Loucy (cell line): ENCODE measurements around the gene RMND5A.

Experiments used
- H2AFZ ChIP-seq: fragments of 200-600 bp; sonication (generic); 2 replicates; pipeline ENCODE4 v1.6.0; 2016; ENCODE audit warnings: antibody characterized with exemption, mild to moderate bottlenecking, low read length, moderate library complexity
- H3F3A ChIP-seq: fragments of 200-600 bp; 2 replicates; pipeline ENCODE4 v1.6.0; 2016; ENCODE audit warnings: antibody characterized with exemption, low read depth, mild to moderate bottlenecking
- H3K27me3 ChIP-seq: fragments of 200-600 bp; sonication (generic); 2 replicates; pipeline ENCODE4 v1.6.1; 2014; ENCODE audit warnings: low read length, mild to moderate bottlenecking; ENCODE audit not compliant: insufficient read depth, poor library complexity, severe bottlenecking
- H3K36me3 ChIP-seq: fragments of 200-600 bp; sonication (generic); 2 replicates; pipeline ENCODE4 v1.6.1; 2016; ENCODE audit warnings: low read length; ENCODE audit not compliant: insufficient read depth
- H3K4me1 ChIP-seq: fragments of 200-600 bp; sonication (generic); 2 replicates; pipeline ENCODE4 v1.5.1; 2014; ENCODE audit warnings: low read length, mild to moderate bottlenecking; ENCODE audit not compliant: insufficient read depth, poor library complexity, severe bottlenecking
- H3K4me2 ChIP-seq: fragments of 200-600 bp; sonication (generic); 2 replicates; pipeline ENCODE4 v1.6.0; 2014; ENCODE audit warnings: antibody characterized with exemption, low read length, low read depth, mild to moderate bottlenecking; ENCODE audit not compliant: poor library complexity, severe bottlenecking
- H3K4me3 ChIP-seq: fragments of 200-600 bp; sonication (generic); 2 replicates; pipeline ENCODE4 v1.5.1; 2014; ENCODE audit warnings: low read length, mild to moderate bottlenecking, mixed read lengths; ENCODE audit not compliant: poor library complexity, severe bottlenecking
- H3K79me2 ChIP-seq: fragments of 200-600 bp; sonication (generic); 2 replicates; pipeline ENCODE4 v1.6.1; 2014; ENCODE audit warnings: low read length; ENCODE audit not compliant: insufficient read depth
- H3K9ac ChIP-seq: fragments of 200-600 bp; sonication (generic); 2 replicates; pipeline ENCODE4 v1.6.0; 2014; ENCODE audit warnings: mild to moderate bottlenecking, low read depth, low read length, moderate library complexity; ENCODE audit not compliant: poor library complexity, severe bottlenecking
- H3K9me2 ChIP-seq: fragments of 200-600 bp; sonication (generic); replicated peaks from 2 replicates; pipeline ENCODE4 v1.6.1; 2016; ENCODE audit warnings: low read depth, low read length, mixed read lengths
- H3K9me3 ChIP-seq: fragments of 200-600 bp; sonication (generic); 2 replicates; pipeline ENCODE4 v1.6.1; 2014; ENCODE audit warnings: mild to moderate bottlenecking, antibody characterized with exemption, low read length, low read depth; ENCODE audit not compliant: insufficient read depth
- H4K20me1 ChIP-seq: fragments of 200-600 bp; sonication (generic); 2 replicates; pipeline ENCODE4 v1.6.0; 2014; ENCODE audit warnings: antibody characterized with exemption, low read length, mild to moderate bottlenecking; ENCODE audit not compliant: insufficient read depth, poor library complexity, severe bottlenecking
- EZH2phosphoT487 ChIP-seq: fragments of 200-600 bp; IDR thresholded peaks from 2 replicates; pipeline ENCODE4 v1.6.1; 2018; ENCODE audit warnings: antibody characterized with exemption, mild to moderate bottlenecking, moderate library complexity, borderline replicate concordance
- TF ChIP-seq, protein P1 (sequence below): fragments of 200-600 bp; sonication (generic); conservative IDR thresholded peaks from 2 replicates; pipeline ENCODE4 v1.5.1; 2014; ENCODE audit warnings: mild to moderate bottlenecking, antibody characterized with exemption, low read length

RMND5A gene

DNA sequence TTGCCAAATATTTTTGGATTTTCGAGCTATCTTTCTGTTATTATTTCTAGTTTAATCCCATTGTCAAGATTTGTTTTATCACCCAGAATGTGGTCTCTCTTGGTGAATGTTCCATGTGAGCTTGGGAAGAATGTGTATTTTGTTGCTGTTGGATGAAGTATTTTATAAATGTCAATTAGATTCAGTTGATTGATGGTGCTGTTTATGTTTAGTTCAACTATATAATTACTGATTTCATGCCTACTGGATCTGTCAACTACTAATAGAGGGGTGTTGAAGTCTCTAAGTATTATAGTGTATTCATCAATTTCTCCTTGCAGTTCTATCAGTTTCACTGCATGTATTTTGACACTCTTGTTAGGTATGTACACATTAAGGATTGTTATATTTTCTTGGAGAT, 34.7 kb upstream of the RMND5A start:
- no peaks in the 10 kb centered on the region for H4K20me1 ChIP-seq
- no peaks in the 10 kb centered on the region for H3K9me2 ChIP-seq
- H3K4me3 ChIP-seq = no peak overlapping the region
- H3K27me3 ChIP-seq = no peaks in the 10 kb centered on the region
- H3K79me2 ChIP-seq = no peaks in the 10 kb centered on the region
- no peak overlapping the region for H3K9ac ChIP-seq
- H3K4me1 ChIP-seq = no peaks in the 10 kb centered on the region
- H3K36me3 ChIP-seq = no peaks in the 10 kb centered on the region
- no peaks in the 10 kb centered on the region for H3K9me3 ChIP-seq
- H3K4me2 ChIP-seq = no peak overlapping the region
- H3F3A ChIP-seq = no peaks in the 10 kb centered on the region
- no peak for TF ChIP-seq EZH2phosphoT487
- TF ChIP-seq, protein P1, sequence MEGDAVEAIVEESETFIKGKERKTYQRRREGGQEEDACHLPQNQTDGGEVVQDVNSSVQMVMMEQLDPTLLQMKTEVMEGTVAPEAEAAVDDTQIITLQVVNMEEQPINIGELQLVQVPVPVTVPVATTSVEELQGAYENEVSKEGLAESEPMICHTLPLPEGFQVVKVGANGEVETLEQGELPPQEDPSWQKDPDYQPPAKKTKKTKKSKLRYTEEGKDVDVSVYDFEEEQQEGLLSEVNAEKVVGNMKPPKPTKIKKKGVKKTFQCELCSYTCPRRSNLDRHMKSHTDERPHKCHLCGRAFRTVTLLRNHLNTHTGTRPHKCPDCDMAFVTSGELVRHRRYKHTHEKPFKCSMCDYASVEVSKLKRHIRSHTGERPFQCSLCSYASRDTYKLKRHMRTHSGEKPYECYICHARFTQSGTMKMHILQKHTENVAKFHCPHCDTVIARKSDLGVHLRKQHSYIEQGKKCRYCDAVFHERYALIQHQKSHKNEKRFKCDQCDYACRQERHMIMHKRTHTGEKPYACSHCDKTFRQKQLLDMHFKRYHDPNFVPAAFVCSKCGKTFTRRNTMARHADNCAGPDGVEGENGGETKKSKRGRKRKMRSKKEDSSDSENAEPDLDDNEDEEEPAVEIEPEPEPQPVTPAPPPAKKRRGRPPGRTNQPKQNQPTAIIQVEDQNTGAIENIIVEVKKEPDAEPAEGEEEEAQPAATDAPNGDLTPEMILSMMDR = no peak
- H2AFZ ChIP-seq = no peak overlapping the region

DNA sequence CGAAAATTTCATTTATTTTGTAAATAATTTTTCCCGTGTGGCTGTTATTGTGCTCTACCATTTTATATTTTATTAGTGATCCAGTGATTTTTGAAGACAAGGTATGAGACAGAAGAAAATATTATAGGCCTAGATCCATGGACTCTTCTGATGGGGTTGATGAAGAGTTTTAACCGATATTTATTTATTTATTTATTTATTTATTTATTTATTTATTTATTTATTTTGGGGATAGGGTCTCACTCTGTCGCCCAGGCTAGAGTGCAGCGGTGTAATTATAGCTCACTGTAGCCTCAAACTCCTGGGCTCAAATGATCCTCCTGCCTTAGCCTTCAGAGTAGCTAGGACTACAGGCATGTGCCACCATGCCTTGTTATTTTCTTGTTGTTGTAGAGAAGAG, 33.6 kb upstream of the RMND5A start:
- Histone ChIP-seq H3K79me2 (no peaks in the 10 kb centered on the region), H3K4me3 (no peak overlapping the region), H2AFZ (no peak overlapping the region), H3F3A (no peaks in the 10 kb centered on the region), H3K36me3 (no peaks in the 10 kb centered on the region), H3K4me2 (no peak overlapping the region), H3K9me3 (no peaks in the 10 kb centered on the region), H3K9ac (no peak overlapping the region), H3K27me3 (no peaks in the 10 kb centered on the region), H4K20me1 (no peaks in the 10 kb centered on the region), H3K9me2 (no peaks in the 10 kb centered on the region), H3K4me1 (no peaks in the 10 kb centered on the region)
- no peak for TF ChIP-seq EZH2phosphoT487
- TF ChIP-seq, protein P1 = no peak

DNA sequence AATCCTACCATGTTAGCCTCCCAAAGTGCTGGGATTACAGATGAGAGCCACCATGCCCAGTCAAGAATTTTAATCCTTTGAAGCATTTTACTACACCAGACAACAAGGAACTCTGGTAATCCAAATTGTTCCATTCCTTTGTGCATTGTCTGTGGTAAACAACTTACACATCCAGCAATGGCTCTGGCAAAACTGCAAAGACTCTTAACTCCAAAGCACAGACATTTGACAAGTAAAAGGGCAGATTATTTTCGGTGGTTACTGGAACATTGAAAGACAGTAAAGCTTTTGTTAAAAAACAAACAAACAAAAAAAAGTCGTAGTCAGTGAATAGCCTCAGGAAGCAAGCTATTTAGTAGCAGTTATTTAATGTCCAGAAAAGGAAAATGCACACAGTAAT, 33.2 kb upstream of the RMND5A start:
- H3K27me3 ChIP-seq = no peaks in the 10 kb centered on the region
- no peaks in the 10 kb centered on the region for H3K9me3 ChIP-seq
- H3K4me3 ChIP-seq = no peak overlapping the region
- no peak for TF ChIP-seq EZH2phosphoT487
- TF ChIP-seq, protein P1 = no peak
- no peak overlapping the region for H3K9ac ChIP-seq
- no peaks in the 10 kb centered on the region for H3K79me2 ChIP-seq
- no peak overlapping the region for H2AFZ ChIP-seq
- H4K20me1 ChIP-seq = no peaks in the 10 kb centered on the region
- no peaks in the 10 kb centered on the region for H3K4me1 ChIP-seq
- no peaks in the 10 kb centered on the region for H3K9me2 ChIP-seq
- no peaks in the 10 kb centered on the region for H3K36me3 ChIP-seq
- H3F3A ChIP-seq = no peaks in the 10 kb centered on the region
- H3K4me2 ChIP-seq = no peak overlapping the region
